AG04450 (cell line): ENCODE results near the gene TMEM52B. TPM values are rescaled to one million over a fixed set of nuclear protein-coding genes. Genes with fewer than 3 reads are reported as not detected.

Experiments used
- CTCF ChIA-PET: fragments of 300-600, 350-600 bp; formaldehyde crosslinking; extraction: SDS; loops from one replicate; lab custom pipeline; 2022; ENCODE audit warnings: antibody characterized with exemption, inconsistent platforms; lab: Charles Lee
- POLR2A ChIA-PET: fragments of 350-600 bp; formaldehyde crosslinking; extraction: SDS; loops from one replicate; lab custom pipeline; 2021; ENCODE audit warnings: antibody characterized with exemption, inconsistent platforms; lab: Yijun Ruan, JAX
- DNase-seq: peaks from one replicate; pipeline ENCODE4 v3.0.0-alpha.2; 2011; ENCODE audit warnings: low read depth, low spot score
- H3K27ac ChIP-seq: one replicate; pipeline ENCODE4 v1.5.1; 2012; ENCODE audit warnings: low read depth, low read length, control low read depth
- H3K27me3 ChIP-seq: one replicate; pipeline ENCODE4 v1.6.0; 2012; ENCODE audit warnings: low read length; ENCODE audit not compliant: control insufficient read depth, insufficient read depth
- H3K4me3 ChIP-seq: 2 replicates; pipeline ENCODE4 v1.5.1; 2011; ENCODE audit warnings: mild to moderate bottlenecking, low read depth, low read length, control low read depth
- H3K9me3 ChIP-seq: 2 replicates; pipeline ENCODE4 v1.5.1; 2012; ENCODE audit warnings: low read length; ENCODE audit not compliant: control insufficient read depth, insufficient read depth
- CTCF ChIP-seq: IDR thresholded peaks from 2 replicates; pipeline ENCODE4 v1.5.1; 2011; ENCODE audit warnings: low read depth, low read length, control low read depth, inconsistent platforms
- polyA plus RNA-seq: library from polyadenylated mRNA; depleted of rRNA; stranded (reverse); fragments of >200 nt; gene quantifications from 2 replicates; pipeline ENCODE4 v1.2.3, GENCODE V29; 2011

TMEM52B gene
- polyA plus RNA-seq, 1 experiment, result 8.3 TPM

GRCh38 chr12:10211940-10212738, 33.3 kb downstream of the TMEM52B start:
- no peaks in the 10 kb centered on the region for H3K27me3 ChIP-seq
- ChIA-PET POLR2A (interaction anchor here (0.7 to 2.9 kb wide), 8 partner anchors 10 to 152 kb away, joined by 3 to 24 read pairs (median 7); no protein-coding TSS in a partner anchor), CTCF (interaction anchor here (4.4 kb wide), 1 partner anchor 60 kb away, joined by 36 read pairs; no protein-coding TSS in a partner anchor)
- TF ChIP-seq CTCF, result no peak
- peak overlapping the region; percentile 100 for H3K4me3 ChIP-seq
- peak; percentile 99 for DNase-seq
- H3K27ac ChIP-seq, result peak overlapping the region; percentile 100
- H3K9me3 ChIP-seq, result no peaks in the 10 kb centered on the region; the same call in 1 of the 2 replicates

- H3K4me3 ChIP-seq, result peak within 1 kb of the TSS; percentile 100
- POLR2A ChIA-PET, result interaction anchor here (0.7 to 2.9 kb wide), 9 partner anchors 9 to 181 kb away, joined by 3 to 24 read pairs (median 4); no protein-coding TSS in a partner anchor
- no peaks in the 10 kb centered on the region; the same call in 1 of the 2 replicates for H3K9me3 ChIP-seq
- TF ChIP-seq CTCF, result no peak
- peak within 1 kb of the TSS; percentile 100 for H3K27ac ChIP-seq
- H3K27me3 ChIP-seq, result no peaks in the 10 kb centered on the region
- DNase-seq, result peak; percentile 61
- CTCF ChIA-PET, result interaction anchor here (1.0 to 4.4 kb wide), 2 partner anchors 23 to 60 kb away, joined by 3 to 36 read pairs; no protein-coding TSS in a partner anchor
Measured at GRCh38 chr12:10212739-10213131, 33.9 kb downstream of the TMEM52B start, which contains the start of gene GABARAPL1. TSS of gene GABARAPL1 (plus strand) at chr12:10212877. CDS start at chr12:10213130, 253 bp downstream.

GRCh38 chr12:10213168-10214135, 34.6 kb downstream of the TMEM52B start:
- CTCF ChIA-PET, result interaction anchor here (0.6 to 4.4 kb wide), 7 partner anchors 22 to 463 kb away, joined by 3 to 36 read pairs (median 5); no protein-coding TSS in a partner anchor
- no peak for TF ChIP-seq CTCF

GRCh38 chr12:10214136-10214894, 35.5 kb downstream of the TMEM52B start:
- Histone ChIP-seq H3K4me3 (peak overlapping the region; percentile 100), H3K27ac (peak overlapping the region; percentile 100), H3K9me3 (no peaks in the 10 kb centered on the region; the same call in 1 of the 2 replicates), H3K27me3 (no peaks in the 10 kb centered on the region)
- no peak for DNase-seq
- ChIA-PET CTCF (interaction anchor here (0.6 to 4.4 kb wide), 8 partner anchors 22 to 463 kb away, joined by 3 to 36 read pairs (median 5); partner anchors contain the start of gene CLEC12B), POLR2A (interaction anchor here (0.5 to 2.9 kb wide), 5 partner anchors 10 to 61 kb away, joined by 3 to 24 read pairs (median 13); no protein-coding TSS in a partner anchor)
- no peak for TF ChIP-seq CTCF

More at GRCh38 chr12:10213168-10214135, 34.6 kb downstream of the TMEM52B start:
- Histone ChIP-seq H3K27me3 (no peaks in the 10 kb centered on the region), H3K9me3 (no peaks in the 10 kb centered on the region; the same call in 1 of the 2 replicates), H3K4me3 (peak overlapping the region; percentile 100), H3K27ac (peak overlapping the region; percentile 100)
- peak; percentile 68 for DNase-seq
- POLR2A ChIA-PET, result interaction anchor here (0.9 to 2.9 kb wide), 9 partner anchors 8 to 181 kb away, joined by 3 to 24 read pairs (median 4); no protein-coding TSS in a partner anchor
